Measurements from ENCODE around the gene TMEM151B.

TMEM151B gene

DNA sequence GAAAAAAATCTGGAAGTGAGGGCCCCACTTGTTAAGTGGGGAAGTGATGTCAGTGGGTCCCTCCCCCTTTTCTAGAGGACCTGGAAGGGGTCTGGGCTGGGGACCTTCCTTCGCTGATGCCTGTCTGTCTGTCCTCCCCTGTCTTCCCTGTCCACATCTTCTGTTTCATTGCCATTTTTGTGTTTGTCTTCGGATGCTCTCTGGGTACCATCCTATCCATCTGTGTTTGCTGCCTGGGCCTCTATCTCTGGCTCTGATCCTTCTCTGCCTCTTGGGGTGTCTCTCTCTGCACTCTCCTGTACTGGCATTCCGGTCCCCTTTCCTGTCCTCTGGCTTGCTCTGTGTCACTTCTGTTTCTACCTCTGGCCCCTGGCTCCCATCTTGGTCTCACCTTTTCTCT is 2.3 kb downstream of the TMEM151B start:
- Mint-ChIP-seq H3K4me3 (no peak overlapping the region), H3K4me1 (ENCODE audit: low read depth) (peaks cover 14% of the 10 kb centered on the region), H3K27ac (no peak overlapping the region), H3K27me3 (ENCODE audit: low read depth) (peaks cover 71% of the 10 kb centered on the region), H3K9me3 (no peaks in the 10 kb centered on the region), H3K36me3 (ENCODE audit: low read depth) (no peaks in the 10 kb centered on the region)

DNA sequence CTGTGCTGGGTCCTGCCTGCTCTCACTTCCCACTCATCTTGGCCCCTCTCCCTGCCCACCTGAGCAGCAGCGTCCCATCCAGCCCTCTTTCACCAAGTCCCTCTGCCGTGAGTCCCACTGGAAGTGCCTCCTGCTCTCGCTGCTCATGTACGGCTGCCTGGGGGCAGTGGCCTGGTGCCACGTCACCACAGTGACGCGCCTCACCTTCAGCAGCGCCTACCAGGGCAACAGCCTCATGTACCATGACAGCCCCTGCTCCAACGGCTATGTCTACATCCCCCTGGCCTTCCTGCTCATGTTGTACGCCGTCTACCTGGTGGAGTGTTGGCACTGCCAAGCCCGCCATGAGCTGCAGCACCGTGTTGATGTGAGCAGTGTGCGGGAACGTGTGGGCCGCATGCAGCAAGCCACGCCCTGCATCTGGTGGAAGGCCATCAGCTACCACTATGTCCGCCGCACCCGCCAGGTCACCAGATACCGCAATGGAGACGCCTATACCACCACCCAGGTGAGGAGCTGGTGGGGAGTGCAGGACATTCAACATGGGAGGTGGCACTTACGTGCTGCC is 2.8 kb downstream of the TMEM151B start:
- peaks cover 10% of the 10 kb centered on the region for H3K4me1 Mint-ChIP-seq (ENCODE audit: low read depth)
- no peak overlapping the region for H3K27ac Mint-ChIP-seq
- H3K36me3 Mint-ChIP-seq (ENCODE audit: low read depth): no peaks in the 10 kb centered on the region
- H3K27me3 Mint-ChIP-seq (ENCODE audit: low read depth): peaks cover 75% of the 10 kb centered on the region
- no peaks in the 10 kb centered on the region for H3K9me3 Mint-ChIP-seq
- no peak overlapping the region for H3K4me3 Mint-ChIP-seq

DNA sequence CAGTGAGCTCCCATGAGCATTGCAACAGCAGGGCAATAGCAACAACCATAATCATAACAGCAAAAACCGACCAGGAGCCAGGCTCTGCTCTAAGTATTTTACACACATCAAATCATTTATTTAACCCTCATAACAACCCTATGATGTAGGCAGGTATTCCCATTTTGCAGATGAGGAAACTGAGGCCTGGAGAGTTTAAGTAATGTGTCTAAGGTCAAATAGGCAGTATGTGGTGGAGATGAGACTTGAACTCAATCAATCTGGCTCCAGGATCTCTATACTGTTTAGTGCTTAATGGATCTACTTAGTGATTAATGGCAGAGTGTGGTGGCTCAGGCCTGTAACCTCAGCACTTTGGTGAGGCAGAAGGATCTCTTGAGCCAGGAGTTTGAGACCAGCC is 3.4 kb downstream of the TMEM151B start:
- no peaks in the 10 kb centered on the region for H3K9me3 Mint-ChIP-seq
- H3K36me3 Mint-ChIP-seq (ENCODE audit: low read depth): no peaks in the 10 kb centered on the region
- no peak overlapping the region for H3K4me3 Mint-ChIP-seq
- H3K27ac Mint-ChIP-seq: no peak overlapping the region
- peaks cover 10% of the 10 kb centered on the region for H3K4me1 Mint-ChIP-seq (ENCODE audit: low read depth)
- H3K27me3 Mint-ChIP-seq (ENCODE audit: low read depth): peaks cover 72% of the 10 kb centered on the region

DNA sequence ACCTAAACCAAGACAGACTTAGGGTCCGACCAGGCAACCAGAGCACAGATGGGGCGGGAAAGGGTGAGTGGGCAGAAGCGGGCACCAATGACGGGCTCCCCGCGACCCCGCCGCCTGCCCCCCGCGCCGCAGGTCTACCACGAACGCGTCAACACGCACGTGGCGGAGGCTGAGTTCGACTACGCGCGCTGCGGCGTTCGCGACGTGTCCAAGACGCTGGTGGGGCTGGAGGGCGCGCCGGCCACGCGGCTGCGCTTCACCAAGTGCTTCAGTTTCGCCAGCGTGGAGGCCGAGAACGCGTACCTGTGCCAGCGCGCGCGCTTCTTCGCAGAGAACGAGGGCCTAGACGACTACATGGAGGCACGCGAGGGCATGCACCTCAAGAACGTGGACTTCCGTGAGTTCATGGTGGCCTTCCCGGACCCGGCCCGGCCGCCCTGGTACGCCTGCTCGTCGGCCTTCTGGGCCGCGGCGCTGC is 5.1 kb downstream of the TMEM151B start:
- Mint-ChIP-seq H3K4me3 (no peak overlapping the region), H3K4me1 (ENCODE audit: low read depth) (no peaks in the 10 kb centered on the region), H3K27me3 (ENCODE audit: low read depth) (peaks cover 66% of the 10 kb centered on the region), H3K36me3 (ENCODE audit: low read depth) (no peaks in the 10 kb centered on the region), H3K27ac (no peak overlapping the region), H3K9me3 (no peaks in the 10 kb centered on the region)

DNA sequence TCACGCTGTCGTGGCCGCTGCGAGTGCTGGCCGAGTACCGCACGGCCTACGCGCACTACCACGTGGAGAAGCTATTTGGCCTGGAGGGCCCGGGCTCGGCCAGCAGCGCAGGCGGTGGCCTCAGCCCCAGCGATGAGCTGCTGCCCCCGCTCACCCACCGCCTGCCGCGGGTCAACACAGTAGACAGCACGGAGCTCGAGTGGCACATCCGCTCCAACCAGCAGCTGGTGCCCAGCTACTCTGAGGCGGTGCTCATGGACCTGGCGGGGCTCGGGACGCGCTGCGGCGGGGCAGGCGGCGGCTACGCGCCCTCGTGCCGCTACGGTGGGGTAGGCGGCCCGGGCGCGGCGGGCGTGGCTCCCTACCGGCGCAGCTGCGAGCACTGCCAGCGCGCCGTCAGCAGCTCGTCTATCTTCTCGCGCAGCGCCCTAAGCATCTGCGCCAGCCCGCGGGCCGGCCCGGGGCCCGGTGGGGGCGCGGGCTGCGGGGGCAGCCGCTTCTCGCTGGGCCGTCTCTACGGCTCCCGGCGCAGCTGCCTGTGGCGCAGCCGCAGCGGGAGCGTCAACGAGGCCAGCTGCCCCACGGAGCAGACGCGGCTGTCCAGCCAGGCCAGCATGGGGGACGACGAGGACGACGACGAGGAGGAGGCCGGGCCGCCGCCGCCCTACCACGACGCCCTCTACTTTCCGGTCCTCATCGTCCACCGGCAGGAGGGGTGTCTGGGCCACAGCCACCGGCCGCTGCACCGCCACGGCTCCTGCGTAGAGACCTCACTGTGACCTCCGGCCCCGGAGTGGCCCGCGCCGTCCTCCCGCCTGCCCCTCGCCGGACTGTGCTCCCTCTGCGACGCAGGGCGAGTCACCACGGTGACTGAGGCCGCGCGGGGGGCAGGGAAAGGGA is 5.7 kb downstream of the TMEM151B start:
- Mint-ChIP-seq H3K27ac (no peak overlapping the region), H3K9me3 (no peaks in the 10 kb centered on the region), H3K36me3 (ENCODE audit: low read depth) (no peaks in the 10 kb centered on the region), H3K4me1 (ENCODE audit: low read depth) (no peaks in the 10 kb centered on the region), H3K4me3 (no peak overlapping the region), H3K27me3 (ENCODE audit: low read depth) (peaks cover 68% of the 10 kb centered on the region)

DNA sequence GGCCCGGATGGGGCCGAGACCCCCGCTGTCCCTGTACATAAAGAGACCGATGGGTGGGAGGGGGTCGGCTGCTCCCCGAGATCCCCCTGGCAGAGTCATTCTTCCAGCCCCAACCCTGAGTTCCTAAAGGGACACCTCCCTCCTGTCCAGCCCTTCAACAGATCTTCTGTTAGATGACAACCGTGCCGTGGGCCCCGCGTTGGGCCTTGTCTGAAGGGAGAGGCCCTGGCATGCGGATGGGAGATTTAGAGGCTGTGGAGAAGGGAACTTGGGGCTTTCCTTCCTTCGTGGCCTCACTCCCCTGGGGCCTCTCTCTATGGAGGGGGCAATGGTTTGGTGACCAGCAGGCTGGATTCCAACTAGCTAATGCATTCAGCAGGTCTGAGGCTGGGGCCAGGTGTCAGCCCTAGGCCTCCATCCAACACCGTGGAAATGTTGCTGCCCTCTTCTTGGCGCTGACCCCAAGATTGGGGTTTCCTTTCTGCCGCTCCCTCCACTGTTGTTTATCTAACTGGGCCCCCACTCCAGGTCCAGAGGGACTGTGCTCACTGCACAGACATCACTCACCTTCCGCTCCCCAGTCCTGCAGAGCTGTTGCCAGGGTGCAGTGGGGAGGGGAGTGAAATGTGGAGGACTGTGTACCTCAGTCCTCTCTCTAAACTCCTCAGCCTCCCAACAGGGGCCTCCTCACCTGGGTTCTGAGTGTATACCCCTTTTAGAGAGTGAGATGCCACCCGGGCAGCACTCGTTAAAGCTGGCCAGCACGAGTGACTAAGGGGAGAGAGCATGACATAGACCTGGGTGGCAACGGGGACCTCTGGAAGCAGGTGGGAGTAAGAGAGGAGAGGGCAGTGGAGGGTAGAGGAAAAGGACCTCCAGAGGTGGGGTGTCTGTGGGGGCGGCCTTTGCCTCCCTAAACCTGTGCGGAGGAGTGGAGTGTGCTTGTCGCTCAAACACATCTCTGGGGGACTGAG is 6.7 kb downstream of the TMEM151B start:
- H3K4me1 Mint-ChIP-seq (ENCODE audit: low read depth): no peaks in the 10 kb centered on the region
- H3K9me3 Mint-ChIP-seq: no peaks in the 10 kb centered on the region
- H3K27ac Mint-ChIP-seq: no peak overlapping the region
- H3K4me3 Mint-ChIP-seq: no peak overlapping the region
- H3K36me3 Mint-ChIP-seq (ENCODE audit: low read depth): no peaks in the 10 kb centered on the region
- peaks cover 59% of the 10 kb centered on the region for H3K27me3 Mint-ChIP-seq (ENCODE audit: low read depth)

DNA sequence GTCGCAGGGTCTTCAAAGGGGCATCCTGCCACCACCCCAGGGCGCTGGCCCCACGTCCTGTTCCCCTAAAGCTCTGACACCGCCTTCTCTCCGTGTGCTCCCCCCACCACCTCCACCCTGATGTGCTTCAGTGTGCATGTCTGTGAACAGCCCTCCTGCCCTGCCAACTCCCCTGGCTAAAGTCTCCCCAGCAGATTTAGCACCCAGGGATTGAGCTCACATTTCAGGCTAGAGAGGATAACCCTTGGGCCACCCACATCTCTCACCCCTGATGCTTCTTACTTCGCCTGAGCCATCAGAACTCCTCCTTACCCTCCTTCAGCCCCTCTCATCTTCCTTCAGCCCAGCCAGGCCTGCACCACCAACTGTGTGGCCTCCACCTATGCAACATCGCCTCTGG is 7.5 kb downstream of the TMEM151B start:
- peaks cover 51% of the 10 kb centered on the region for H3K27me3 Mint-ChIP-seq (ENCODE audit: low read depth)
- H3K9me3 Mint-ChIP-seq: no peaks in the 10 kb centered on the region
- no peak overlapping the region for H3K27ac Mint-ChIP-seq
- no peaks in the 10 kb centered on the region for H3K36me3 Mint-ChIP-seq (ENCODE audit: low read depth)
- H3K4me3 Mint-ChIP-seq: no peak overlapping the region
- no peaks in the 10 kb centered on the region for H3K4me1 Mint-ChIP-seq (ENCODE audit: low read depth)

DNA sequence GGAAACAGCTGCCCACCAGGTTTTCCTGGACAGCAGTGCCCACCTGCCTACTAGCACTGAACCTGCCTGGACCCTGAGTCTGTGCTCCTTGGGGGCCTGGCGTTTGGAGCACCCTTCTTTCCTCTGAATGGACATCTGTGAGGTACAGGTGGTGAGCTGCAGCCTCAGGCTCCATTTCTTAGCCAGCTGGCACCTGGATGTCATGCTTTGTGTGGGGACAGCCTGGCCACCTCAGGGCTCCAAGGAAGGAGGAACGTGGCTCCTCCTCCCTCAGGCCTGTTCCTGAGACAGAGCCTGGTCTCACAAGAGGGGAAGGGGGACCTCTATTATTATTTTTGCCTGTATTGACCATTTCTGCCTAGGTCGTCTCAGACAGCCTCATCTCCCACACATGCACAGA is 8.1 kb downstream of the TMEM151B start:
- Mint-ChIP-seq H3K9me3 (no peaks in the 10 kb centered on the region), H3K36me3 (ENCODE audit: low read depth) (no peaks in the 10 kb centered on the region), H3K4me3 (no peak overlapping the region), H3K27ac (no peak overlapping the region), H3K27me3 (ENCODE audit: low read depth) (peaks cover 49% of the 10 kb centered on the region), H3K4me1 (ENCODE audit: low read depth) (no peaks in the 10 kb centered on the region)

DNA sequence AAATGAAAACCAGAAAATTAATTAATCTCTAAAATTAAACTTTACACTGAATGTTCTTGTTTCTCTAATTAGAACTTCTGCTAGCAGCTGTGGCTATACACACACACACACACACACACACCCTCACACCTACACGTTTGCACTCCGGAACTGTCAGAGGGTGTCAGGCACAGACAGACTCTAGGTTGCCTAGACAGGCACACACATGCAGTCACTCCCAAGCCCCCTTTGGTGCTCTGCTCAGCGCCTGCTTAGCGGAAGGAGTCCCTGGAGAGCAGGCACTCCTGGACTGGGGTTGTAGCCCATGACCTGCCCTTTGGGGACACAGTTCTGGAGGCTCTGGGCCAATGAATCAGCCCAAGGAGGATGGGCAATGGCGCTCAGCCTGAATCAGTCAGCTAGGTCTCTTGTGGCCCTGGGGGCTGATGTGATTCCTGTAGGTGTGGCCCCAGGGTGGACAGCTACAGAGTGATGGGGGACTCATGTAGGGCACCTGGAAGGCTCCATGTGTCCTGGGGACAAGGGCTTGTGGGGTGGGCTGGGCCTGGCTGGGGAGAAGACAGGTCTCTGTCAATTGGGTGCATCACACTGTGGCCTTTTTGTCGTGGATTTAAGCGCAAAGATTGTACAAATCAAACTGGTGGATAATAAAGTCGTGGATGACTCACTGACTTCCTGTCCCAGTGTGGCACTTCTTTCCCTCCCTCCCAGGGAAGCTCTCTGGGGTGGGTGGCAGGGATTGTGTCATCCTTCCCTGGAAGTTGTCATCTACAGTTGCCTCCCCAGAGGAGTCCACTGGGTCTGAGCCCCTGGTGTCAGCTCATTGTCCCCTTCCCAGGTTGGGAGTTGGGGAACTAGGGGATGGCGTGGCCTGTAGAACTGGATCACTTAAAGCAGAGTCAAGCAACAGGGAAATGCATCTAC is 8.8 kb downstream of the TMEM151B start:
- no peaks in the 10 kb centered on the region for H3K9me3 Mint-ChIP-seq
- no peak overlapping the region for H3K4me3 Mint-ChIP-seq
- peaks cover 50% of the 10 kb centered on the region for H3K27me3 Mint-ChIP-seq (ENCODE audit: low read depth)
- H3K27ac Mint-ChIP-seq: no peak overlapping the region
- H3K4me1 Mint-ChIP-seq (ENCODE audit: low read depth): no peaks in the 10 kb centered on the region
- no peaks in the 10 kb centered on the region for H3K36me3 Mint-ChIP-seq (ENCODE audit: low read depth)

DNA sequence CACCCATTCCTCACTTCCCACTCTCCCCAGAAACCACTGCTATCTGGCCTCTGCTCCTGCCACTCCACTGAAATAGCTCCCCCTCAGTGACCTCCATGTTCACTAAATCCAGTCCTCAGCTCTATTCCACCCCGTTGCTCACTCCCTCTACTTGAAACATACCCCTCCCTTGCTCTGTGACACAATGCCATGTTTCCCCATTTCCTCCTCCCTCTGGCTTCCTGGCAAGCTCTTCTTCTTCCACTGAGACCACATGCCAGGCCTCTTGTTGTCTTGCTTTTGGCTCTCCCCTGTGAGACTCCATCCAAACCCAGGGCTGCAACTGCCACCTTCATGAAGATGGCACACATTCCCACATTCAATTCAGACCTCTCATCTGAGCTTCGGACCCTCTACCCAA is 13.9 kb downstream of the TMEM151B start:
- Mint-ChIP-seq H3K9me3 (no peaks in the 10 kb centered on the region), H3K27me3 (ENCODE audit: low read depth) (peaks cover 49% of the 10 kb centered on the region), H3K36me3 (ENCODE audit: low read depth) (no peaks in the 10 kb centered on the region), H3K4me3 (no peak overlapping the region), H3K4me1 (ENCODE audit: low read depth) (no peaks in the 10 kb centered on the region), H3K27ac (no peak overlapping the region)

DNA sequence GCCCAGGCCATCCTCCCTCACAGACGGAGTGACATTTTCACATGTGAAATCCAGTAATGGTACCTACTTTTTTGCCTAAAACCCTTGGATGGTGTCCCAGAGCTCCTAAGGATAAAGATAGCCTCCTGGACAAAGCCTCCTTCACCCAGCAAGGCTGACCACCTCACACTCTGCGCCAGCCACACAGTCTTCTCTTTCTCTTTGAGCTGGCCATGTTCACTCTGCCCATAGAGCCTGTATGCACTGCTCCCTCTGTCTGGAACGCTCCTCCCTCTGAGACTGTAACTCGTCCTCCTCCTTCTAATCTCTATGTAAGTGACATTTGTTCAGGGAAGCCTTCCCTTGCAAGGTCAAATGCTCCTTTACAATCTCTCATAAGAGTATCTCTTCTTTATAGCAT is 14.6 kb downstream of the TMEM151B start:
- no peaks in the 10 kb centered on the region for H3K9me3 Mint-ChIP-seq
- peaks cover 50% of the 10 kb centered on the region for H3K27me3 Mint-ChIP-seq (ENCODE audit: low read depth)

DNA sequence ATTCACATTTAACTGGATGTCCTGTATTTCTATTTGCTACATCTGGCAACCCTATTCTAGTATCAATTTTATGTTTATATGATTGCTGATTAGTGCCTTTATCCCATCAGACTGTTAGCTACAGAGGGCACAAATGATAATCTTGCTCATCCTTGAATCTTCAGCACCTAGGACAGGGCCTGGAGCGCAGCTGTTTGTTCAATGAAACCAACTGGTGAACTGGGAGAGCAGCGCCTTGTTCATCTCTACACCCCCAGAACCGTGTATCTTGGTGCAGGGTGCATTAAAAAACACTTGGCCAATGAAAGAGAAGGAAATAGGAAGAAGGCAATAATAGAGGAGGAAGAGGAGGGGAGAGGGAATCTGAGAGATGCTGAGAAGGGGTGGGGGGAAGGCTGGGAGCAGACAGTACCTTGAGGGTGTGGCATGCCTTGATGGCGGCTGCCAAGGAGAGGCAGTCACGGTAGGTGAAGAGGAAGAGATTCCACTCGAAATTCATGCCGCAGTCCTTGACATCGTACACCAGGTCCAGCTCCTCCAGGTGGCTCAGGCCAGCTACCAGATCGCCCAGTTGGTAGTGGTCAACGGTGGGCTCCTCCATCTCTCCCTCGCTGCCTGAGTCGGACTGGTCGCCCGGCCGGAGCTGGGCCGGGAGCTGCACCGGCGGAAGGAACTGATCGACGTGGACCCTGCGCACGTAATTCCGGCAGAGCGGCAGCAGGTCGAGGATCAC is 15.5 kb downstream of the TMEM151B start:
- no peak overlapping the region for H3K4me3 Mint-ChIP-seq
- H3K4me1 Mint-ChIP-seq (ENCODE audit: low read depth): no peaks in the 10 kb centered on the region
- H3K9me3 Mint-ChIP-seq: no peaks in the 10 kb centered on the region
- no peak overlapping the region for H3K27ac Mint-ChIP-seq
- H3K27me3 Mint-ChIP-seq (ENCODE audit: low read depth): peaks cover 52% of the 10 kb centered on the region
- no peaks in the 10 kb centered on the region for H3K36me3 Mint-ChIP-seq (ENCODE audit: low read depth)

More for the DNA sequence above, 14.6 kb downstream of the TMEM151B start:
- Mint-ChIP-seq H3K4me3 (no peak overlapping the region), H3K27ac (no peak overlapping the region), H3K36me3 (ENCODE audit: low read depth) (no peaks in the 10 kb centered on the region), H3K4me1 (ENCODE audit: low read depth) (no peaks in the 10 kb centered on the region)

DNA sequence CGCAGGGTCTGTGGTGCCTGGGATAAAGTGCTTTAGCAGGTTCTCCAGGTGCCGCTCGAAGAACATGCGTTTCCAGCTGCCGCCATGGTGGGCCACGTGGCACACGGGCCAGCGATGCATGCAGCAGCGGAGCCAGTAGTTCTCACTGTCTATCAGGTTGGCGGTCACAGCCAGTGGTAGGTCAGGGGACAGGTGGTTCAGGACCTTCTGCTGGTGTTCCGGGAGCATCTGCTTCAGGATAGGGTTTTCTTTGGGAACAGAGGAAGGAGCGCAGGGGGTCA is 16.0 kb downstream of the TMEM151B start:
- Mint-ChIP-seq H3K27me3 (ENCODE audit: low read depth) (peaks cover 52% of the 10 kb centered on the region), H3K4me1 (ENCODE audit: low read depth) (no peaks in the 10 kb centered on the region), H3K9me3 (no peaks in the 10 kb centered on the region), H3K4me3 (no peak overlapping the region), H3K27ac (no peak overlapping the region), H3K36me3 (ENCODE audit: low read depth) (no peaks in the 10 kb centered on the region)

All from T-helper 1 cell treated with Interleukin-12 subunit alpha and Interleukin-12 subunit beta and Interleukin-4 antibody, amounts not matched to agents 30 μg/mL and 1 μg/mL, for 36 hours (primary cell).